ENCODE data around the gene SSBP1. TPM values are rescaled to one million over a fixed set of nuclear protein-coding genes. Genes with fewer than 3 reads are reported as not detected.

Gene SSBP1
- total RNA-seq, 1 donor from 2014 or later: 402 TPM

- H3K4me1 ChIP-seq: peaks cover 7% of the 10 kb centered on the region
- Mint-ChIP-seq H3K4me1 (peaks cover 40% of the 10 kb centered on the region), H3K27me3 (ENCODE audit: insufficient read depth, low read depth) (no peaks in the 10 kb centered on the region), H3K27ac (peak overlapping the region; percentile 46), H3K4me3 (no peak overlapping the region), H3K9me3 (no peaks in the 10 kb centered on the region), H3K36me3 (peaks cover 3% of the 10 kb centered on the region)
- H3K27me3 ChIP-seq: peaks cover 11% of the 10 kb centered on the region
- peaks cover 28% of the 10 kb centered on the region for H3K79me2 ChIP-seq (ENCODE audit: low read depth)
- no peak overlapping the region for H3K27ac ChIP-seq
- DNase-seq (ENCODE audit: low spot score): no peak
- no peaks in the 10 kb centered on the region for H3K36me3 ChIP-seq
- no peak overlapping the region for H3K4me3 ChIP-seq
- no peak for TF ChIP-seq EZH2phosphoT487 (IDR thresholded peaks at IDR 0.05)
- no peak overlapping the region for H3K9ac ChIP-seq
- no peak overlapping the region for H2AFZ ChIP-seq (replicated peaks)
- H3K4me2 ChIP-seq: no peak overlapping the region
- peaks cover 12% of the 10 kb centered on the region for H3F3A ChIP-seq (ENCODE audit: low read depth)
- peaks cover 39% of the 10 kb centered on the region for H4K20me1 ChIP-seq (ENCODE audit: low read depth)
- H3K9me3 ChIP-seq (ENCODE audit: low read depth): no peaks in the 10 kb centered on the region
Observed at GRCh38 chr7:141696348-141696747, 41.8 kb upstream of the SSBP1 start.

GRCh38 chr7:141697211-141697871, 40.8 kb upstream of the SSBP1 start:
- Histone ChIP-seq H2AFZ (replicated peaks) (no peak overlapping the region), H3K4me3 (no peak overlapping the region), H3K27me3 (peaks cover 13% of the 10 kb centered on the region), H3K79me2 (ENCODE audit: low read depth) (peaks cover 23% of the 10 kb centered on the region), H3K36me3 (no peaks in the 10 kb centered on the region), H3K27ac (no peak overlapping the region), H4K20me1 (ENCODE audit: low read depth) (peaks cover 39% of the 10 kb centered on the region), H3K4me1 (peaks cover 8% of the 10 kb centered on the region), H3K9me3 (ENCODE audit: low read depth) (no peaks in the 10 kb centered on the region), H3F3A (ENCODE audit: low read depth) (peaks cover 12% of the 10 kb centered on the region), H3K9ac (no peak overlapping the region), H3K4me2 (no peak overlapping the region)
- Mint-ChIP-seq H3K9me3 (no peaks in the 10 kb centered on the region), H3K36me3 (peaks cover 3% of the 10 kb centered on the region), H3K4me1 (peaks cover 40% of the 10 kb centered on the region), H3K4me3 (no peak overlapping the region), H3K27ac (no peak overlapping the region), H3K27me3 (ENCODE audit: insufficient read depth, low read depth) (peaks cover 2% of the 10 kb centered on the region)
- TF ChIP-seq EZH2phosphoT487 (IDR thresholded peaks at IDR 0.05): no peak
- TF ChIP-seq CTCF (IDR thresholded peaks at IDR 0.05): no peak
- no peak for TF ChIP-seq EZH2 (IDR thresholded peaks at IDR 0.05)
- DNase-seq (ENCODE audit: low spot score): no peak

- Histone ChIP-seq H3K27ac (no peak overlapping the region), H4K20me1 (ENCODE audit: low read depth) (peaks cover 39% of the 10 kb centered on the region), H2AFZ (replicated peaks) (no peak overlapping the region), H3K4me1 (peaks cover 11% of the 10 kb centered on the region), H3K9ac (no peak overlapping the region), H3K9me3 (ENCODE audit: low read depth) (no peaks in the 10 kb centered on the region), H3K4me2 (no peak overlapping the region), H3K27me3 (peaks cover 24% of the 10 kb centered on the region), H3K79me2 (ENCODE audit: low read depth) (peaks cover 17% of the 10 kb centered on the region), H3K36me3 (no peaks in the 10 kb centered on the region), H3K4me3 (no peak overlapping the region), H3F3A (ENCODE audit: low read depth) (peaks cover 12% of the 10 kb centered on the region)
- Mint-ChIP-seq H3K4me3 (no peak overlapping the region), H3K27me3 (ENCODE audit: insufficient read depth, low read depth) (peaks cover 2% of the 10 kb centered on the region), H3K27ac (no peak overlapping the region), H3K36me3 (peaks cover 3% of the 10 kb centered on the region), H3K9me3 (no peaks in the 10 kb centered on the region), H3K4me1 (peaks cover 43% of the 10 kb centered on the region)
- DNase-seq (ENCODE audit: low spot score): no peak
- TF ChIP-seq EZH2 (IDR thresholded peaks at IDR 0.05) (no peak), CTCF (IDR thresholded peaks at IDR 0.05) (no peak), EZH2phosphoT487 (IDR thresholded peaks at IDR 0.05) (no peak)
Observed at GRCh38 chr7:141698247-141699015, 39.7 kb upstream of the SSBP1 start.

GRCh38 chr7:141699860-141700259, 38.3 kb upstream of the SSBP1 start:
- H3K9me3 Mint-ChIP-seq: no peaks in the 10 kb centered on the region
- H3K27me3 ChIP-seq: peaks cover 31% of the 10 kb centered on the region
- no peak overlapping the region for H3K27ac ChIP-seq
- peak overlapping the region; percentile 92 for H3K4me3 Mint-ChIP-seq
- H4K20me1 ChIP-seq (ENCODE audit: low read depth): peaks cover 39% of the 10 kb centered on the region
- peaks cover 2% of the 10 kb centered on the region for H3K27me3 Mint-ChIP-seq (ENCODE audit: insufficient read depth, low read depth)
- H3K4me2 ChIP-seq: no peak overlapping the region
- H3K79me2 ChIP-seq (ENCODE audit: low read depth): peaks cover 15% of the 10 kb centered on the region
- peaks cover 12% of the 10 kb centered on the region for H3F3A ChIP-seq (ENCODE audit: low read depth)
- DNase-seq (ENCODE audit: low spot score): no peak
- no peak overlapping the region for H3K4me3 ChIP-seq
- TF ChIP-seq EZH2 (IDR thresholded peaks at IDR 0.05) (no peak), EZH2phosphoT487 (IDR thresholded peaks at IDR 0.05) (no peak), CTCF (IDR thresholded peaks at IDR 0.05) (no peak)
- H3K27ac Mint-ChIP-seq: no peak overlapping the region
- no peak overlapping the region for H3K9ac ChIP-seq
- no peaks in the 10 kb centered on the region for H3K36me3 Mint-ChIP-seq
- no peak overlapping the region for H2AFZ ChIP-seq (replicated peaks)
- no peaks in the 10 kb centered on the region for H3K9me3 ChIP-seq (ENCODE audit: low read depth)
- H3K36me3 ChIP-seq: no peaks in the 10 kb centered on the region
- peaks cover 49% of the 10 kb centered on the region for H3K4me1 Mint-ChIP-seq
- H3K4me1 ChIP-seq: peaks cover 22% of the 10 kb centered on the region

All from neural progenitor cell (in vitro differentiated cells).